GM19025 (cell line): ENCODE results near the gene NOTUM.

Experiments
- ATAC-seq: cut with Tn5 transposase; IDR thresholded peaks from one replicate; pipeline ENCODE4 v1.9.1; 2021; ENCODE audit warnings: mild to moderate bottlenecking, low read depth, moderate library complexity; ENCODE audit not compliant: unreplicated experiment

The NOTUM gene

DNA sequence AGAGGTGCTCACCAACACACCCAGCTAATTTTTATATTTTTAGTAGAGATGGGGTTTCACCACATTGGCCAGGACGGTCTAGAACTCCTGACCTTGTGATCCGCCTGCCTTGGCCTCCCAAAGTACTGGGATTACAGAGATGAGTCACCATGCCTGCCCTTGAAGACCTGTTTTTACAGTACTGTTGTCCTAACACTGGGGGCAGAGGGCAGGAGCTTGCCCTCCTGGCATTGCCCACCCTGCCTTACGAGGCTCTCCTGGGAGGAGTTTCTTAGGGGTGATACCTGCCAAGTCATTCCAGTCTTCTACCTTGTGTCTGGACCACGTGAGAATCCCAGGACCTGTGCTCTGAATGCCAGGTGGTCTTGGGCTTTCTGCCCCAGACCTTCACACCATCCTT, 19.1 kb upstream of the NOTUM start:
- ATAC-seq = no peak

DNA sequence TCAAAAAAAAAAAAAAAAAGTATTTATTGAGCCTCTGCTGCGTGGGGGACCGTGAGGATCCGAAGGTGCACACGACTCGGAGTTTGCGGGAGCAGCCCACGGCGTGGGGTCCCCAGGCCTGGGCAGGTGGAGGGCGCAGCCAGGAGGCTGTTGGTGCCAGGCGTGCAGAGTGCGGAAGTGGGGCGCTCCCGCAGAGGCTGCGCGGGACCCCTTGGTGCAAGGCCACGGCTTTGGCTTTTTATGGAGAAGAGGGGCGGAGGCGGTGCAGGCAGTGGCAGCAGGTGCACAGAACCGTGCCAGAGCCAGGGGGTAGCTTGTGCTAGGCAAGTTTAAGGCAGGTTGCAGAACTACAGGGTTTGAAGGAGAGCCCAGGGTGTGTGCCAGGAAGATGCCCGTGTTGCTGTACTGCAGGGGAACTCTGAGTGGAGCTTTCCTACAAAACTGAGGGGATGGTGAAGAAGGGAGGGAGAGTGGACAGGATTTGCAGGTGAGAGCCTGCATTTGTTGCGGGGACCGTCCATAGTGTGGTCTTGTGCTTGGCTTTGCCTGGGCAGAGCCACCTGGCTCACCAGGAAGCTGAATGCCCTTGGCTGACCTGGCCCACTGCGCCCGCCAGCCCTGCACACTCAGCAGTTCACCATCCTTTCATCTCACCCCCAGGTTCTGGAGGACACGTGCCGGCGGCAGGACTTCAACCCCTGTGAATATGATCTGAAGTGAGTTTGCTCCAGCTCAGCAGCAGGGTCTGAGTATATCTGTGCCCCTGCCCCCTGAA, 17.7 kb upstream of the NOTUM start:
- ATAC-seq = no peak

- peak; percentile 87 for ATAC-seq
Observed at GRCh38 chr17:81977211-81977808, 16.3 kb upstream of the NOTUM start, which contains the start of gene ASPSCR1. TSS of gene ASPSCR1 (plus strand) at chr17:81977629. CDS start at chr17:81977647, 18 bp downstream.

DNA sequence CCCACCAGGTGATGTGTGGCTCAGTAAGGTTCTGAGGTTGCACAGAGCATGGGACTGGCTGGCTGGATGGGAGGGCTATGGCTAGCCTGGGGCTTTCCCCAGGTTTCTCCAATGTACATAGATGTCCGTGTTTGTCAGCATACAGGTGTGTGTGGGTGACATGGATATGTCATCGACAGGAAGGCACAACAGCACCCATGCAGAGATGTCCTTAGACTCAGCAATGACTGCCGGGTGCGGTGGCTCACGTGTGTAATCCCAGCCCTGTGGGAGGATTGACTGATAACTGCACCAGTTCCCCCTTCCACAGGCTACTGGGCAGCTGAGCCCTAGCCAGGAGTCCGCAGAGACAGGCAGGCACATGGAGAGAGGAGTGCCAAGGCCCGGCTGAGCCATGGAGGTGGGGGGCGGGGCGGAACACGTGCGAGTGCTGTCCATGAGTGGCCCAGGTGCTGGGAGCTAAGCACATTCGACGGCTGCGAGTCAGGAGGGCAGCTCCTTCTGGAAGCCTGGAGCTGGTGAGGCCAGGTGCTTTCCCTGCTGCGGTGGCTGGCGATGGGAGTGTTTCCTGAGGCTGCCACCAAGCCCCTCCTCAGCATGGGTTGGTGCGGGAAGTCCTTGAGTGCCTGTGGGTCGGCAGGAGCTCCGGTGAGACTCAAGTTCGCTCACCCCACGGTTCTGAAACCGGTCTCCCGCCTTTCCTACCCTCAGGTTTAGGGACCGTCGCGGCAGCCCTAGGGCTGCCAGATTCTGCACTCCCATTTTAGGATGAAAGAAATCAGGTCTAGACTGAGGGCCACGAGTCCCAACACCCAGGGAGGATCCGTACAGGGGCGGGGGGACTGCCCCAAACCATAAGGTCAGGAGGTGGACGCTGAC, 15.6 kb upstream of the NOTUM start:
- no peak for ATAC-seq

DNA sequence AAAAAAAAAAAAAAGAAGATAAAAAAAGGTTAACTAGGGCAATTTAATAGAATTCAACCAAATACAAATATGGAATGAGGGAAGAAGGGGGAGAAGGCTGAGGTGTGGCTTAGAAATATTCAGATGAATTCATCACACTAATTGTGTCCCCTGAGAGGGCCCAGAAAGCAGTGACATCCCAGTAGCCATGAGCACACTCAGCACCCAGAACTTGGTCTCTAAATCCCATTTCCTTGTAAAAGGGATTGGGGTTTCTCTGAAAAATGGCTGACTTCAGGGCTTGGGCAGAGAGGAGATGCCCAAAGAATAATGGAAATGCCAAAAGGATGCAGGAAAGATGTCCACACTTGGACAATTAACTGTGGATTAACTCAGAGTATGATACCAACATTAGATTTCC, 12.4 kb upstream of the NOTUM start:
- ATAC-seq = no peak

DNA sequence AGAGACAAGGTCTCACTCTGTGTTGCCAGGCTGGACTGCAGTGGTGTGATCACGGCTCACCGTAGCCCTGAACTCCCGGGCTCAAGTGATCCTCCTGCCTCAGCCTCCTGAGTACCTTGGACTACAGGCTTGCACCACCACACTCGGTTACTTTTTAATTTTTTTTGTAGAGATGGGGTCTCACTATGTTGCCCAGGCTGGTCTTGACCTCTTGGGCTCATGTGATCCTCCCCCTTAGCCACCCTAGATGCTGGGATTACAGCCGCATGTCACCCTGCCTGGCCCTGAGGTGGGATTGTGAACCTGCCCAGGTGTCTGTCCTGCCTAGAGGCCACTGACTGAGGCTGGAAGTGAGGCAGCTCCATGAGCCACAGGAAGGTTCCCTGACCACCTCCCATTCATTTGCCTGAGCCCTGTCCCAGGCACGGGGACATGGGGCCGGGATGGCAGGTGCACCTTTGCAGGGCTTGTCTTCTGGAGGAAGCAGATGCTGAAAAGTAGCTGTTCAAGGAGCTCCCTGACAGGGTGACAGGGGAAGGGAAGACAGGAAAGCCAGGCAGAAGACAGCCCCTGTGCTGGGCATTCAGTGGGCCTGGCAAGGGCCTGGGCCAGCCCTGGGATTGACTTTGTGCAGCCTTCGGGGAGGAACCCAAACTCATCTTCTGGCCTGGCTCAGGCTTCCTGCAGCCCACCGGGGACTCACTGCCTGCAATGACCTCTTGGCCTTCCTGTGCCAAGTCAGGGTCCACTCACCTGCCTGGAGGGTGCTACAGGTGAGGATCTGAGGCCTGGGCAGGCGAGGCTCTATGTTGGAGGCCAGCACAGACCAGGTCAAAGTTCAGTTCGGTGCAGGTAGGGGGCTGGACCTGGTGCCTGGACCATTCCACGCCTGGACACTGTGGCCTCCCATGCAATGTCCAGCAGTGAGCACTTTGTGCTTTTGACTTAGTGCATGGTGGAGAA, 8.1 kb upstream of the NOTUM start:
- no peak for ATAC-seq

- ATAC-seq = no peak
Observed at GRCh38 chr17:81968396-81968745, 7.4 kb upstream of the NOTUM start.

GRCh38 chr17:81967533-81968395, 6.8 kb upstream of the NOTUM start:
- ATAC-seq = peak; percentile 55

DNA sequence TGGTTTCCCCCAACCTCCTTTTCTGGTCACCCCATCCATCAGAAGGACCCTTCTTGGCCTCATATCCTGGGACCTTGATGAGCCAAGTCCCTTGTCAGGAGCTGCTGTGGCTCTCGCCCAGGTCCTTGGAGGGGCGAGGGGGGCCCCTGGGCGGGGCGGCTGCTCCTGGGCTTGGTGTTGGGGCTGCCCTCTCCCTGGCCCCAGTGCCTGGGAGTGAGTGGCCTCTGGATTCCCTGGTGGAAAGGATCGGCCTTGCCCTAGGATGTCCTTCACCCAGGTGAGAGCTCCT, 6.2 kb upstream of the NOTUM start:
- no peak for ATAC-seq

GRCh38 chr17:81966343-81967243, 5.6 kb upstream of the NOTUM start:
- ATAC-seq = no peak

GRCh38 chr17:81964081-81964849, 3.3 kb upstream of the NOTUM start:
- no peak for ATAC-seq

- no peak for ATAC-seq
Observed at GRCh38 chr17:81962499-81963441, 1.8 kb upstream of the NOTUM start.

DNA sequence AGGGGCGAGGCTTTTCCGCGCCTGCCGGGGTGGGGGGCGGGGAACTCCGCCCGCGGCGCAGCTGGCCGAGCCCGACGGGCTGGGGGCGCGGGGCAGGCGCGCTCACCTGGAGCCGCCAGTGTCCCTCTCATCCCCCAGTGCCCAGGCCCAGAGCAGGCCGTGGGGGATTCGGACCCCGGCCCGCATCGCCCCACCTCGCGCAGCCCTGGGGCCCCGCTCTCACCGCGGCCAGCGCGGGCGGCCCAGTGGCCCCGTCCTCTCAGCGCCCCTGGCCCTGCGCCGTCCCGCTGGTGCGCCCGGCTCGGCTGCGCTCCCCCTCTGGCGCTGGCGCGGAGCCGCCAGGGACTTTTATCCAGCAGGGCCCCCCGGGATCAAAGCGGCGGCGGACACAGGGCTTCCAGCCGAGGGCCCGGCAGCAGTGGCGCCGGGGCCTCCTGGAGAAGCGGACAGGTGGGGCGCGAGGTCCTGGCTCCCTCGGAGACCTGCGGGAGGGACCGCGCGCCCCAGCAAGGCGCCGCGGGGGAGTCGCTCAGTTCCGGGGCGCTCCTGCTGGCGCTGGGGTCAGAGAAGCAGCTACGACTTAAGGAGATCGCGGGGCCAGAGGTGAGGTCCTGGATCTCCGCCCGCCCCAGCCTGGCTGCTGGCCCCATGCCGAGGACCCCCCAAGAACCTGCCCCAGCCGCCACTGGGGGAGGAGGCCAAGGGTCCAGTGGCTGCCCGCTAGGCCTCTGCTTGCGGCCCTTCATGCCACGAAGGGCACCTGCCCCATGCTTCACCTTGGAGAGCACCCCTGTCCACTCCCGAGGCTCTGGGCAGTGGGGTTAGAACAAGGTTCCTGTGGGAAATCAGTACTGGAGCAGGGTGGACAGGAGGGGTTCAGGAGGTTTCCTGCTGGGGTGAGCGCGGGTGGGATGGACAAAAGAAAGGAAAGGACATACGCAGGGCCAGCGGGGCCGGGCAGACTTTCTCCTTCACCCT, 823 bp upstream of the NOTUM start:
- ATAC-seq = no peak

DNA sequence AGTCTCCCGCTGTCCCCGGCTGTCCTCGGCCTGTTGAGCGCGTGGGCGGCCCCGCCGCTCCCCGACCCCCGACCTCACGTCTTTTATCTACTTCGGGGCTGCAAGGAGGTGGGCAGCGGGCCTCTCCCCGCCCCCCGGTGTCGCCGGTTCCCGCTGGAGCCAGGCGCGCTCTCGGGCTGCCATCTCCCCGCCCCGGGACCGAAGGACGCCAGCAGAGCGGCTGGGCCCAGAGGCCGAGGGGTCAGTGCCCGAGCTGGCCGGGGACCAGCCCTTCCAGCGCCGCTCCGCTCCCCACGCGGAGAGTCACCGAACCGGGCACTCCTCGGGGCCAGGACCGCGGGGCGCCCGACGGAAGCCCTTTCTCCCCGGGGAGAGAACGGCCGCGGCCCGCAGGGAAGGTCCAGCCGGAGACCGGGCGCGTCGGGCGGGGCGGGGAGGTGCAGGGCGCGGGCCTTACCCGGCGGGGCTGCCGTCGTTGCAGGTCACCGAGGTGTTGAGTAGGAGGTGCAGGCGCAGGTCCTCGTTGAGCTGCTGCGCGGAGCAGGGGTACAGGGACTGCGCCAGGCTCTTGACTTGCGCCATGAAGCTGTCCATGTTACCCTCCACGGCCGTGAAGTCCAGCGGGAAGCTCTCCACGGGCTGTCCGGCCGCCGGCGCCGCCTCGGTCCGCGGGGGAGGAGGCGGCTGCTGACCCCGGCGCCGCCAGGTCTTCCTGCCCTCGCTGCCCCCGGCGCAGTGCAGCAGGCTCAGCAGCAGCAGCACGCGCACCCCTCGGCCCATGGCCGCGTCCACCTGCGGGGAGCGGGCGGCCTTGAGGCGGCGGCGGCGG, 643 bp downstream of the NOTUM start:
- no peak for ATAC-seq
